Mesenchymal stem cell (in vitro differentiated cells and primary cell): Measurements from ENCODE around the gene PLPP4.

Experiments
- DNase-seq: peaks from one replicate; pipeline ENCODE4 v3.0.0-alpha.2; 2013
- H2AFZ ChIP-seq: one replicate; pipeline ENCODE4 v1.6.1; 2013; ENCODE audit warnings: low read depth, mild to moderate bottlenecking, control low read depth, inconsistent platforms, low read length, moderate library complexity
- H2AK5ac ChIP-seq: 2 replicates; pipeline ENCODE4 v1.6.1; 2013; ENCODE audit warnings: low read length, moderate library complexity, mild to moderate bottlenecking, inconsistent platforms; ENCODE audit not compliant: severe bottlenecking
- H2BK120ac ChIP-seq: one replicate; pipeline ENCODE4 v1.6.1; 2013; ENCODE audit warnings: low read depth, mild to moderate bottlenecking, inconsistent platforms, low read length, moderate library complexity
- H2BK12ac ChIP-seq, 2 experiments: one replicate each; pipeline ENCODE4 v1.6.1; 2013; ENCODE audit warnings: inconsistent platforms in 2 of 2, low read length in 2 of 2, mild to moderate bottlenecking in 2 of 2, moderate library complexity in 2 of 2, control low read depth in 1 of 2
- H2BK15ac ChIP-seq: one replicate; pipeline ENCODE4 v1.6.1; 2013; ENCODE audit warnings: mild to moderate bottlenecking, low read depth, inconsistent platforms; ENCODE audit not compliant: poor library complexity, severe bottlenecking
- H2BK5ac ChIP-seq: 2 replicates; pipeline ENCODE4 v1.6.1; 2013; ENCODE audit warnings: low read depth, mild to moderate bottlenecking, low read length, control low read depth, inconsistent platforms; ENCODE audit not compliant: poor library complexity, severe bottlenecking
- H3K14ac ChIP-seq, 2 experiments: one replicate each; pipeline ENCODE4 v1.6.1; 2013; ENCODE audit warnings: inconsistent platforms in 2 of 2, low read length in 2 of 2, control low read depth in 1 of 2, mild to moderate bottlenecking in 1 of 2, moderate library complexity in 1 of 2
- H3K18ac ChIP-seq, 2 experiments: one replicate each; pipeline ENCODE4 v1.6.1; 2013; ENCODE audit warnings: inconsistent platforms in 2 of 2, low read length in 2 of 2, control low read depth in 1 of 2, low read depth in 1 of 2, mild to moderate bottlenecking in 1 of 2
- H3K23ac ChIP-seq, 2 experiments: one replicate each; pipeline ENCODE4 v1.6.1; 2013; ENCODE audit warnings: inconsistent platforms in 2 of 2, low read length in 2 of 2, mild to moderate bottlenecking in 2 of 2, moderate library complexity in 2 of 2, control low read depth in 1 of 2
- H3K27ac ChIP-seq: 2 replicates; pipeline ENCODE4 v1.5.1; 2013; ENCODE audit warnings: mild to moderate bottlenecking, moderate library complexity, low read length, control low read depth, inconsistent platforms; ENCODE audit not compliant: poor library complexity, severe bottlenecking
- H3K27me3 ChIP-seq, 2 experiments: 2 replicates each; pipeline versions ENCODE4 v1.6.1 to v1.7.0; 2013; ENCODE audit warnings: low read length in 2 of 2, mild to moderate bottlenecking in 2 of 2, moderate library complexity in 2 of 2, control low read depth in 1 of 2, inconsistent platforms in 1 of 2; ENCODE audit not compliant: control insufficient read depth in 1 of 2, insufficient read depth in 1 of 2
- H3K36me3 ChIP-seq, 2 experiments: 2 replicates each; pipeline versions ENCODE4 v1.6.1 to v1.7.0; 2013; ENCODE audit warnings: low read length in 2 of 2, control low read depth in 1 of 2, inconsistent platforms in 1 of 2, low read depth in 1 of 2, mild to moderate bottlenecking in 1 of 2; ENCODE audit not compliant: insufficient read depth in 2 of 2, control insufficient read depth in 1 of 2
- H3K4ac ChIP-seq, 2 experiments: one replicate each; pipeline ENCODE4 v1.6.1; 2013; ENCODE audit warnings: inconsistent platforms in 2 of 2, low read length in 2 of 2, mild to moderate bottlenecking in 2 of 2, moderate library complexity in 2 of 2, control low read depth in 1 of 2, low read depth in 1 of 2
- H3K4me1 ChIP-seq: 2 replicates; pipeline ENCODE4 v1.6.1; 2013; ENCODE audit warnings: low read depth, low read length, control low read depth; ENCODE audit not compliant: control insufficient read depth, insufficient read depth
- H3K4me2 ChIP-seq: 2 replicates; pipeline ENCODE4 v1.6.1; 2013; ENCODE audit warnings: low read length, mild to moderate bottlenecking, inconsistent platforms; ENCODE audit not compliant: poor library complexity, severe bottlenecking
- H3K4me3 ChIP-seq, 2 experiments: 2 replicates each; pipeline versions ENCODE4 v1.5.1 to v1.7.0; 2013; ENCODE audit warnings: low read length in 2 of 2, mild to moderate bottlenecking in 2 of 2, control low read depth in 1 of 2, low read depth in 1 of 2; ENCODE audit not compliant: insufficient read depth in 1 of 2
- H3K79me1 ChIP-seq: replicated peaks from 2 replicates; pipeline ENCODE4 v1.6.1; 2013; ENCODE audit warnings: mild to moderate bottlenecking, control low read depth, low read length, inconsistent platforms; ENCODE audit not compliant: poor library complexity, severe bottlenecking
- H3K9ac ChIP-seq: 2 replicates; pipeline ENCODE4 v1.7.0; 2013; ENCODE audit warnings: mild to moderate bottlenecking, low read length, moderate library complexity
- H3K9me3 ChIP-seq: 2 replicates; pipeline ENCODE4 v1.7.0; 2013; ENCODE audit warnings: mild to moderate bottlenecking, low read length; ENCODE audit not compliant: control insufficient read depth
- H4K8ac ChIP-seq: one replicate; pipeline ENCODE4 v1.6.1; 2013; ENCODE audit warnings: inconsistent platforms, mild to moderate bottlenecking, low read length, moderate library complexity
- H4K91ac ChIP-seq: one replicate; pipeline ENCODE4 v1.6.1; 2013; ENCODE audit warnings: mild to moderate bottlenecking, low read length, inconsistent platforms
- WGBS: methylation state at CpG from one replicate; pipeline ENCODE4 v1.1.7; 2013; ENCODE audit warnings: mixed read lengths; 5-methylcytosine and 5-hydroxymethylcytosine counted together

PLPP4 gene

GRCh38 chr10:120507651-120508050 lies 50.6 kb downstream of the PLPP4 start:
- Histone ChIP-seq H3K4me2 (no peak overlapping the region), H2AK5ac (no peak overlapping the region), H2BK5ac (no peak overlapping the region), H2BK12ac (no peak overlapping the region), H3K27ac (no peak overlapping the region), H4K8ac (no peak overlapping the region), H3K4me3 (no peak overlapping the region), H3K9me3 (peaks cover 4% of the 10 kb centered on the region), H3K4ac (no peak overlapping the region), H3K14ac (no peak overlapping the region), H3K18ac (no peak overlapping the region), H2BK120ac (no peak overlapping the region), H3K79me1 (no peaks in the 10 kb centered on the region), H2BK15ac (no peak overlapping the region), H3K9ac (no peak overlapping the region), H4K91ac (no peak overlapping the region), H3K23ac (no peak overlapping the region), H3K36me3 (no peaks in the 10 kb centered on the region), H2AFZ (no peak overlapping the region), H3K4me1 (no peaks in the 10 kb centered on the region), H3K27me3 (no peaks in the 10 kb centered on the region)
- no peak for DNase-seq
- 66% methylated on average over 2 of the region's 2 CpGs for WGBS

- Histone ChIP-seq H2BK15ac (no peak overlapping the region), H4K8ac (no peak overlapping the region), H3K9ac (no peak overlapping the region), H3K23ac (no peak overlapping the region), H4K91ac (no peak overlapping the region), H3K4me3 (no peak overlapping the region), H2BK12ac (no peak overlapping the region), H3K9me3 (peaks cover 4% of the 10 kb centered on the region), H3K27me3 (no peaks in the 10 kb centered on the region), H2BK120ac (no peak overlapping the region), H3K18ac (no peak overlapping the region), H3K36me3 (no peaks in the 10 kb centered on the region), H3K79me1 (no peaks in the 10 kb centered on the region), H3K27ac (no peak overlapping the region), H3K4me1 (no peaks in the 10 kb centered on the region), H3K14ac (no peak overlapping the region), H3K4ac (no peak overlapping the region), H3K4me2 (no peak overlapping the region), H2BK5ac (no peak overlapping the region), H2AFZ (no peak overlapping the region), H2AK5ac (no peak overlapping the region)
- 60% methylated on average over 5 of the region's 7 CpGs for WGBS
- peak; percentile 12 for DNase-seq
Measured at GRCh38 chr10:120508393-120508792, 51.4 kb downstream of the PLPP4 start.

DNA sequence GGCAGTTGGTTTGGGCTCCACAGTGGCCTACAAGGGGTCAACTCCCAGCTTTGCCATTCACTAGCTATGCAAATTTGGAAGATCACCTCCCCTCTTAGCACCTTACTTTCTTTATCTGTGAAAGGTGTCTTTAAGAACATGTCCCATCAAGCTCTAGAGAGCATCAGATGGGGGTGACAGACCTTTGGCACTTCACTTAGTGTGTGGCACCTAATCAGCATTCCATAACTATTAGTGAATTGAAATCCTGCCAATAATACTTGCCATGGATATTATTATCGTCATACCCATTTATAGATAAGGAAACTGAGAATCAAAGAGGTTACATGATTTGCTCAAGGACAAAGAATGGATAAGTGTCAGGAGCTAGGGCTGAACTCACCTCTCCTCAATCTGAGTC lies 51.9 kb downstream of the PLPP4 start:
- no peak overlapping the region for H3K14ac ChIP-seq
- no peak overlapping the region for H2BK5ac ChIP-seq
- no peak for DNase-seq
- peaks cover 4% of the 10 kb centered on the region for H3K9me3 ChIP-seq
- no peak overlapping the region for H2BK120ac ChIP-seq
- no peaks in the 10 kb centered on the region for H3K4me1 ChIP-seq
- no peak overlapping the region for H3K27ac ChIP-seq
- H3K4me3 ChIP-seq = no peak overlapping the region
- H3K9ac ChIP-seq = no peak overlapping the region
- 75% methylated on average over 1 of the region's 1 CpG for WGBS
- H3K4ac ChIP-seq = no peak overlapping the region
- no peak overlapping the region for H4K8ac ChIP-seq
- H2AFZ ChIP-seq = no peak overlapping the region
- H3K27me3 ChIP-seq = no peaks in the 10 kb centered on the region
- H2AK5ac ChIP-seq = no peak overlapping the region
- no peak overlapping the region for H3K18ac ChIP-seq
- H3K23ac ChIP-seq = no peak overlapping the region
- H3K4me2 ChIP-seq = no peak overlapping the region
- no peaks in the 10 kb centered on the region for H3K36me3 ChIP-seq
- no peak overlapping the region for H2BK15ac ChIP-seq
- no peak overlapping the region for H4K91ac ChIP-seq
- H2BK12ac ChIP-seq = no peak overlapping the region
- H3K79me1 ChIP-seq = no peaks in the 10 kb centered on the region

DNA sequence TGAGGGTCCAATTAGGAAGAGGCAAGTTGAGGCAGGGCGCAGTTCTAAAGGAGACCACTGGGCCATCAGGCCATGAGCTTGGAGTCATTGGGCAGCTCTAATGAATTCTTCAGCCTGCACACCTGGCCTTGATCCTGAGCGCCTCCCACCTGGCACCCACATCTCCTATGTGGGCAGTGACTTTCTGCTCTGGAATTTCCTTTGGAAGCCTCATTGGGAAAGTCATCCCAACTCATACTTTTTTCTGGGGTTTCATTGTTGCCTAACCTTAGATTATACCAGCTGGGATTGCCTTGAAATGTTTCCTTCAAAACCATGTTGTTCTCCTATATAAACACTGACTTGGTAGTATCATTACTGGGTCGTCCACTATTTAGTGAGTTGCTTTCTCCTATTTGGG lies 54.1 kb downstream of the PLPP4 start:
- peaks cover 4% of the 10 kb centered on the region for H3K9me3 ChIP-seq
- H3K9ac ChIP-seq = no peak overlapping the region
- H3K14ac ChIP-seq = no peak overlapping the region
- H3K4me2 ChIP-seq = no peak overlapping the region
- H3K36me3 ChIP-seq = no peaks in the 10 kb centered on the region
- H3K4me1 ChIP-seq = no peaks in the 10 kb centered on the region
- no peak overlapping the region for H2BK120ac ChIP-seq
- no peak overlapping the region for H2AFZ ChIP-seq
- no peak overlapping the region for H2BK12ac ChIP-seq
- no peak overlapping the region for H2BK15ac ChIP-seq
- no peak for DNase-seq
- H4K8ac ChIP-seq = no peak overlapping the region
- no peak overlapping the region for H3K18ac ChIP-seq
- H3K27me3 ChIP-seq = no peaks in the 10 kb centered on the region
- no peak overlapping the region for H2BK5ac ChIP-seq
- no peak overlapping the region for H3K4ac ChIP-seq
- H3K27ac ChIP-seq = no peak overlapping the region
- H3K79me1 ChIP-seq = no peaks in the 10 kb centered on the region
- no peak overlapping the region for H2AK5ac ChIP-seq
- no peak overlapping the region for H3K23ac ChIP-seq
- 63% methylated on average over 3 of the region's 3 CpGs for WGBS
- no peak overlapping the region for H3K4me3 ChIP-seq
- no peak overlapping the region for H4K91ac ChIP-seq
